Measurements from ENCODE around the gene ADARB2. TPM values are rescaled to one million over a fixed set of nuclear protein-coding genes. Genes with fewer than 3 reads are reported as not detected.

The ADARB2 gene
- total and polyA plus RNA-seq, 10 of the 15 experiments (the other 5 are each of a cell fraction or from before 2014, with no cell fraction given) = 0.02 to 4.1 (median 0.76) TPM

DNA sequence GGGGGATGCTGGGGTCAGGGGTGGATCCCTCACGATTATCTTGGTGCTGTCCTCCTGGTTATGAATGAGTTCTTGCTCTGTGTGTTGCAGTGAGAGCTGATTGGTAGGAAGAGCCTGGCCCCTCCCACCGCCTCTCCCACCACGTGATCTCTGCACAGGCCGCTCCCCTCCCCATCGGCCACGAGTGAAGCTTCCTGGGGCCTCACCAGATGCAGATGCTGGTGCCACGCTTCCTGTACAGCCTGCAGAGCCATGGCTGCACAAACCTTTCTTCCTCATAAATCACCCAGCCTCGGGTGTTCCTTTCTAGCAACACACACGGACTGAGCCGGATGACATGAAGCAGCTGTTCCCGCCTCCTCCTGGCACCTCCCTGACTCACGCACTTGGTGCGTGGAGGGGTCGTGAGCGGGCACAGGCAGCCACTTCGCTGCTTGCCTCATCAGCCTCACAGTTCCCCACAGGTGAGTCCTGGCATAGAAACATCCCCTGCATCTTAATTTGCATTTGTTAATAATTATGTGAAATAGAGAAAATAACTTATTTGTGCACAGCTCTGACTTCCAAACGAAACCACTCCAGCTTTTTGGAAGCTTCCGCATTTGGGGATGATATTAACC, 210.8 kb downstream of the ADARB2 start:
- H3K4me2 ChIP-seq (ENCODE audit: control insufficient read depth, insufficient read depth) = no peak overlapping the region

DNA sequence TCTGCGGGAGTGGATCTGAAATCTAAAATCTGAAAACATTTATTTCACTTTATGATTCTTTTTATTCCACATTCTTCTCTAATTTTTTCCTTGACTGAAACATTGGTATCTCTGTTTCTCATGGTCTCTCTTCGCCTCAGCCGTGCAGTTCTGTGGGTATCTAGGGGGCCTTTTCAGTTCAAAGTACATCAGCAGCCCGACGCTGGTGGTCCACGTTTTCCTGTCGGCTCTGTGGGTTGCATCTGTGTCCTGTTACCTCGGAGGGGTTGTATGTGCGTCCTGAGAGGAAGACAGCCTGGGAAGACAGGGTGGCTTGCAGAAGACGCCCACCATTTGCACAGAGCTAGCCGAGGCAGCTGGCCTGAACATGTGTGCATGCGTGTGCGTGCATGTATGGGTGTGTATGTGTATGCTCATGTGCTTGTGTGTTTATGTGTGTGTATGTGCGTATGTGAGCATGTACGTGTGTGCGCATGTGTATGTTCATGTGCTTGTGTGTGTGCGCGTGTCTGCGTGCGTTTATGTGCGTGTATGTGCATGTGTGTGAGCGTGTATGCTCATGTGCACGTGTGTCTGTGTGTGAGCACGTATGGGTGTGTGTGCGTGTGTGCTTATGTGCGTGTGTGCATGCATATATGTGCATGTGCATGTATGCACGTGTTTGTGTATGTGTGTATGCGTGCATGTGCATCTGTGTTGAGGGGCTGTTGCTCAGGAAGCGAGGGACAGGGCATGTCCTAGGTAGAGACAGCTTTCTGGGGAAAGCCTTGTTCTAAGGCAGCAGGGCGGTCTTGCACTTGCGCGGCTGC, 211.8 kb downstream of the ADARB2 start:
- Histone ChIP-seq H3K4me3 (no peak overlapping the region), H4K20me1 (ENCODE audit: control insufficient read depth, insufficient read depth) (no peaks in the 10 kb centered on the region), H3K4me2 (ENCODE audit: control insufficient read depth, insufficient read depth) (no peak overlapping the region), H3K27ac (ENCODE audit: control insufficient read depth, insufficient read depth) (no peak overlapping the region), H3K9ac (ENCODE audit: control insufficient read depth, insufficient read depth, low read length) (no peak overlapping the region), H3K27me3 (replicated peaks in 1 of 2; ENCODE audit: control insufficient read depth in 2 of 2, insufficient read depth in 2 of 2, low read length in 1 of 2) (no peaks in the 10 kb centered on the region), H2AFZ (ENCODE audit: control insufficient read depth, low read depth, low read length) (no peak overlapping the region), H3K9me3 (replicated peaks; ENCODE audit: control insufficient read depth, insufficient read depth, low read length) (no peaks in the 10 kb centered on the region), H3K79me2 (ENCODE audit: control insufficient read depth, insufficient read depth, low read length) (no peaks in the 10 kb centered on the region), H3K36me3 (ENCODE audit: control insufficient read depth in 2 of 2, insufficient read depth in 2 of 2, low read length in 1 of 2) (no peaks in the 10 kb centered on the region), H3K4me1 (ENCODE audit: control insufficient read depth, insufficient read depth, low read length) (no peaks in the 10 kb centered on the region)
- RAD21 ChIA-PET (ENCODE audit: unreplicated experiment) = no interaction called here
- no peak for ATAC-seq
- POLR2A ChIA-PET = no interaction called here
- no peak for DNase-seq (ENCODE audit: low read depth, low spot score)
- FAIRE-seq = no peak
- SMC1A ChIA-PET (ENCODE audit: uncharacterized antibody, unreplicated experiment) = no interaction called here
- CTCF ChIA-PET = no interaction called here
- BruUV-seq (replicated peaks) = no TSS peak
- in situ Hi-C loops (cut with MboI) = no loop called here
- WGBS (ENCODE audit: insufficient coverage, insufficient replicate concordance, low lambda C conversion rate, missing lambda C conversion rate) = 86% methylated on average over 28 of the region's 32 CpGs
- TF ChIP-seq BCL3 (IDR thresholded peaks at IDR 0.05; ENCODE audit: borderline replicate concordance, insufficient read depth, low read depth, low read length, poor library complexity, severe bottlenecking) (peak; percentile 97), TCF3 (IDR thresholded peaks at IDR 0.05; ENCODE audit: borderline replicate concordance, insufficient read depth, low read depth, low read length) (0 out of 2 replicates have a peak, but pooled peaks have one; percentile 55), JUND (IDR thresholded peaks at IDR 0.05; ENCODE audit: low read depth, low read length) (no peak)
- intact Hi-C loops (cut with micrococcal nuclease; ENCODE audit: unreplicated experiment) = no loop called here

More for the DNA sequence above, 210.8 kb downstream of the ADARB2 start:
- H3K79me2 ChIP-seq (ENCODE audit: control insufficient read depth, insufficient read depth, low read length) = no peaks in the 10 kb centered on the region
- no peaks in the 10 kb centered on the region for H3K4me1 ChIP-seq (ENCODE audit: control insufficient read depth, insufficient read depth, low read length)
- H3K9me3 ChIP-seq (replicated peaks; ENCODE audit: control insufficient read depth, insufficient read depth, low read length) = no peaks in the 10 kb centered on the region
- intact Hi-C loops (cut with micrococcal nuclease; ENCODE audit: unreplicated experiment) = no loop called here
- ATAC-seq (0 out of 3 replicates have a peak, but pooled peaks have one; percentile 24), FAIRE-seq (no peak), DNase-seq (ENCODE audit: low read depth, low spot score) (no peak)
- H4K20me1 ChIP-seq (ENCODE audit: control insufficient read depth, insufficient read depth) = no peaks in the 10 kb centered on the region
- H3K36me3 ChIP-seq (ENCODE audit: control insufficient read depth in 2 of 2, insufficient read depth in 2 of 2, low read length in 1 of 2) = no peaks in the 10 kb centered on the region
- TF ChIP-seq YBX1 (IDR thresholded peaks at IDR 0.05) (no peak), NFYB (IDR thresholded peaks at IDR 0.05; ENCODE audit: insufficient read depth, low read depth, low read length) (peak; percentile 69)
- TF ChIP-seq, protein P1, sequence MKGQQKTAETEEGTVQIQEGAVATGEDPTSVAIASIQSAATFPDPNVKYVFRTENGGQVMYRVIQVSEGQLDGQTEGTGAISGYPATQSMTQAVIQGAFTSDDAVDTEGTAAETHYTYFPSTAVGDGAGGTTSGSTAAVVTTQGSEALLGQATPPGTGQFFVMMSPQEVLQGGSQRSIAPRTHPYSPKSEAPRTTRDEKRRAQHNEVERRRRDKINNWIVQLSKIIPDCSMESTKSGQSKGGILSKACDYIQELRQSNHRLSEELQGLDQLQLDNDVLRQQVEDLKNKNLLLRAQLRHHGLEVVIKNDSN (IDR thresholded peaks at IDR 0.05; ENCODE audit: borderline replicate concordance, extremely low read length, insufficient read depth, low read depth, low read length) = peak; percentile 62
- H2AFZ ChIP-seq (ENCODE audit: control insufficient read depth, low read depth, low read length) = no peak overlapping the region
- ChIA-PET POLR2A (no interaction called here), CTCF (no interaction called here), SMC1A (ENCODE audit: uncharacterized antibody, unreplicated experiment) (no interaction called here), RAD21 (ENCODE audit: unreplicated experiment) (no interaction called here)
- no peaks in the 10 kb centered on the region for H3K27me3 ChIP-seq (replicated peaks in 1 of 2; ENCODE audit: control insufficient read depth in 2 of 2, insufficient read depth in 2 of 2, low read length in 1 of 2)
- no peak overlapping the region for H3K4me3 ChIP-seq
- in situ Hi-C loops (cut with MboI) = no loop called here
- no peak overlapping the region for H3K9ac ChIP-seq (ENCODE audit: control insufficient read depth, insufficient read depth, low read length)
- BruUV-seq (replicated peaks) = no TSS peak
- WGBS (ENCODE audit: insufficient coverage, insufficient replicate concordance, low lambda C conversion rate, missing lambda C conversion rate) = 19% methylated on average over 18 of the region's 18 CpGs
- H3K27ac ChIP-seq (ENCODE audit: control insufficient read depth, insufficient read depth) = no peak overlapping the region

Data from GM12878 (cell line).